Astrocyte of the cerebellum (primary cell): ENCODE data around the gene EXD3.

Experiments
- DNase-seq: peaks from one replicate; pipeline ENCODE4 v3.0.0-alpha.2; 2011; ENCODE audit warnings: low read depth
- H3K4me3 ChIP-seq: 2 replicates; pipeline ENCODE4 v1.5.1; 2011; ENCODE audit warnings: mild to moderate bottlenecking, low read depth, low read length, moderate library complexity
- in situ Hi-C: cut with HindIII; loops from 2 replicates; pipeline ENCODE4 v1.10.0; 2017; ENCODE audit warnings: low sequenced_read_pairs
- TF ChIP-seq, protein P1 (sequence below): IDR thresholded peaks from 2 replicates; pipeline ENCODE4 v1.5.1; 2012; ENCODE audit warnings: low read length, low read depth, moderate library complexity, mild to moderate bottlenecking; ENCODE audit errors: missing control alignments

Gene EXD3

DNA sequence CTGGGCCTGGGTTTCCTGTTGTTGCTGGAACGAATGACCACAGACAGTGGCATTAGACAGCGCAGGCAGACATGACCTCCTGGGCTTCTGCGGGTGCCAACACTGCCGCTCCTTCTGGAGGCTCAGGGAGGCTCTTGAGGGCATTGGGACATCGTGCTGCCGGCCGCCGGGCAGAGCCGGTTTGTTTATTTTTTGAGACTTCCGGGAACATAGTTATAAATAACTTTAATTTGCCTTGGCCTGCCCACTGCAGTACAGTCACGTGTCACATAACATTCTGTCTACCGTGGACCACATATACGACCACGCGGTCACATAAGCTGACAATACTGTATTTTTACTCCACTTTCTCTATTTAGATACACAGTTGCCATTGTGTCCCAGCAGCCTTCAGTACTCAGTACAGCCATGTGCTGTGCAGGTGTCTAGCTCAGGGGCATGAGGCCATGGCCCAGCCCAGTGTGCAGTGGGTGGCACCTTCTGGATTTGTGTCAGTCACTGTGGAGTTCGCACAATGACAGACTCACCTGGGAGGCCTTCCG, 153.7 kb downstream of the EXD3 start:
- DNase-seq = no peak
- TF ChIP-seq, protein P1, sequence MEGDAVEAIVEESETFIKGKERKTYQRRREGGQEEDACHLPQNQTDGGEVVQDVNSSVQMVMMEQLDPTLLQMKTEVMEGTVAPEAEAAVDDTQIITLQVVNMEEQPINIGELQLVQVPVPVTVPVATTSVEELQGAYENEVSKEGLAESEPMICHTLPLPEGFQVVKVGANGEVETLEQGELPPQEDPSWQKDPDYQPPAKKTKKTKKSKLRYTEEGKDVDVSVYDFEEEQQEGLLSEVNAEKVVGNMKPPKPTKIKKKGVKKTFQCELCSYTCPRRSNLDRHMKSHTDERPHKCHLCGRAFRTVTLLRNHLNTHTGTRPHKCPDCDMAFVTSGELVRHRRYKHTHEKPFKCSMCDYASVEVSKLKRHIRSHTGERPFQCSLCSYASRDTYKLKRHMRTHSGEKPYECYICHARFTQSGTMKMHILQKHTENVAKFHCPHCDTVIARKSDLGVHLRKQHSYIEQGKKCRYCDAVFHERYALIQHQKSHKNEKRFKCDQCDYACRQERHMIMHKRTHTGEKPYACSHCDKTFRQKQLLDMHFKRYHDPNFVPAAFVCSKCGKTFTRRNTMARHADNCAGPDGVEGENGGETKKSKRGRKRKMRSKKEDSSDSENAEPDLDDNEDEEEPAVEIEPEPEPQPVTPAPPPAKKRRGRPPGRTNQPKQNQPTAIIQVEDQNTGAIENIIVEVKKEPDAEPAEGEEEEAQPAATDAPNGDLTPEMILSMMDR = no peak
- no peak overlapping the region for H3K4me3 ChIP-seq
- in situ Hi-C loops = loop anchor here (5.0 kb wide), 1 partner anchor 143 kb away; no protein-coding TSS in a partner anchor

DNA sequence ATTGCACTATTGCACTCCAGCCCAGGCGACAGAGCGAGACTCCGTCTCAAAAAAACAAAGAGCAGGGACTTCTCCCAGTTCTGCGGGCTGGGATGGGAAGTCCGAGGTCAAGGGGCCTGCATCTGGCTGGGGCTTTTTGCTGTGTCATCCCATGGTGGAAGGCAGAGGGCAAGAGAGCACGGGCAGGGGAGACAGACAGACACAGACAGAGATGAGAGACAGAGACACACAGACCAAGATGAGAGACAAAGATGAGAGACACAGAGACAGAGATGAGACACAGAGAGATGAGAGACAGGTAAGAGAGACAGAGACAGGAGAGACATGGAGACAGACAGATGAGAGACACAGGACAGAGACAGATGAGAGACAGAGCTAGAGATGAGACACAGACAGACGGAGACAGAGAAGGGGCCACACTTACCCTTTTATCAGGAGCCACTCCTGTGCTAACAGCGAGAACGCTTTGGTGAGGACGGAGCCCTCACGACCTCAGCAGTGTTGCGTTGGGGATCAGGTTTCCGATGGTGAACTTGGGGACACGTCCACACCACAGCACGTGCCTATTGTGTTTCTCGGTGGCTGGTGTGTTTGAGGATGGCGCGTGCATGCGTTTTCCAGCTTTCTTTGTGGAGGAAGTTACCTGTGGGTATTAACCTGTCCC, 154.3 kb downstream of the EXD3 start:
- in situ Hi-C loops = loop anchor here (5.0 kb wide), 1 partner anchor 144 kb away; no protein-coding TSS in a partner anchor
- no peak for DNase-seq
- TF ChIP-seq, protein P1 = no peak
- no peak overlapping the region for H3K4me3 ChIP-seq

DNA sequence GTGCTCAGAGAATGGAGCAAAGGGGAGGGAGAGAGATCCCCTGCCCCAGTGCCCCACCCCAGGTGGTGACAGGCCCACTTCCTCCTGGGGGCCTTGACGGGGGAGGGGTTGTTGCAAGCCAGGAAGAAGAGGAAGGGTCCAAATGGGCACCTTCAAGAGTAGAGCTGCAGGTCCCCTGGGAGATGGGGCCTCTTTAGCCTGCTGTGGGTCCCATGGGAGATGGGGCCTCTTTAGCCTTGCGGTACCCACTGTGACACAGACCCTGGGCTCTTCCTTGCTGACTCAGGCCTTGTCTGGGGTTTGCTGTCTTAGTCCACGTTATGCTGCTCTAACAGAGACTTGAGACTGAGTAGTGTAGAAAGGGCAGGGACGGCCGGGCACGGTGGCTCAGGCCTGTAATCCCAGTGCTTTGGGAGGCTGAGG, 155.0 kb downstream of the EXD3 start:
- H3K4me3 ChIP-seq = no peak overlapping the region
- TF ChIP-seq, protein P1 = no peak
- in situ Hi-C loops = loop anchor here (5.0 kb wide), 1 partner anchor 144 kb away; no protein-coding TSS in a partner anchor
- no peak for DNase-seq

DNA sequence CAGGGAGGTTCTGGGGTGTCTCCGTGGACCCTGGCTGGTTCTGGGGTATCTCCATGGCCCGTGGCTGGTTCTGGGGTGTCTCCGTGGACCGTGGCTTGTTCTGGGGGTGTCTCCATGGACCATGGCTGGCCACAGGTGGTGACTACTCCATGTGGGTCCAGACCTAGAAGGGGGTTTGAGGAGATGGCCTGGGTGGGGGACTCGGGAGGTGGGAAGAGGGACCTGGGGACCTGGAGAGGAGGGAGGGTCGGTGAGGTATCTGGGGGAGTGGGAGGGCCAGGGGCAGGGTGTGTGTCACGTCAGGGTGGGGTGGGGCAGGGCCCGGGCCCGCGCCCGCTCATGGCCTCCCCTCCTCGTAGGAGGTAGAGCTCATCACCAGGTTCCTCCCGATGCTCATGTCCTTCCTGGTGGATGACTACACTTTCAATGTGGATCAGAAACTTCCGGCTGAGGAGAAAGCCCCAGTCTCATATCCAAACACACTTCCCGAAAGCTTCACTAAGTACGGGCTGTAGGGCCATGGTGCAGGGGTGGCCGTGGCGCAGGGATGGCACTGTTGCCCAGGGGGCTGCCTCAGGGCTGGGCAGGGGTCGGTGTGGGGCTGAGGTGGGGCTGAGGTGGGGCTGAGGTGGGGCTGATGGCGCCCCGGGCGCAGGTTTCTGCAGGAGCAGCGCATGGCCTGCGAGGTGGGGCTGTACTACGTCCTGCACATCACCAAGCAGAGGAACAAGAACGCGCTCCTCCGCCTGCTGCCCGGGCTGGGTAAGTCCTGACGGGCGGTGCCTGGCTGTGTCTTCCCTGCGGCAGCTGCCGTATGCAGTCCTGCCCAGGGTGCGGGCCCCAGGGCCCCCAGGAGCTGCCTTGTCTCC, 156.1 kb downstream of the EXD3 start:
- DNase-seq = no peak
- TF ChIP-seq, protein P1 = no peak
- in situ Hi-C loops = loop anchor here (5.0 kb wide), 1 partner anchor 145 kb away; no protein-coding TSS in a partner anchor
- H3K4me3 ChIP-seq = no peak overlapping the region

DNA sequence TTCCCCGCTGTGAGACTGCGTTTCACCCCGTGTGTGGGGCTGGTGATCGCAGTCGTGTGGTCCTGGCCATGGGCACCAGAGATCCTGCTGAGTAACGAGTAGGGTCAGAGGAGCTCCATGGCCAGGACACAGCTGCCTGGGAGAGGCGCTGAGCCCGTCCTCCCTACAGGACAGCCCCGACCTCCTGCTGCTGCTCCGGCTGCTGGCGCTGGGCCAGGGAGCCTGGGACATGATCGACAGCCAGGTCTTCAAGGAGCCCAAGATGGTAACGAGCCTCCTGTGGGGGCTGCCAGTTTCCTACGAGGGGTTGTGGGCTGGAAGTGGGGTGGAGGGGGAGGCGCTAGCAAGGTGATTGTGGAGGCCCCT, 156.8 kb downstream of the EXD3 start:
- TF ChIP-seq, protein P1 = no peak
- in situ Hi-C loops = loop anchor here (5.0 kb wide), 1 partner anchor 146 kb away; no protein-coding TSS in a partner anchor
- H3K4me3 ChIP-seq = no peak overlapping the region
- DNase-seq = no peak

DNA sequence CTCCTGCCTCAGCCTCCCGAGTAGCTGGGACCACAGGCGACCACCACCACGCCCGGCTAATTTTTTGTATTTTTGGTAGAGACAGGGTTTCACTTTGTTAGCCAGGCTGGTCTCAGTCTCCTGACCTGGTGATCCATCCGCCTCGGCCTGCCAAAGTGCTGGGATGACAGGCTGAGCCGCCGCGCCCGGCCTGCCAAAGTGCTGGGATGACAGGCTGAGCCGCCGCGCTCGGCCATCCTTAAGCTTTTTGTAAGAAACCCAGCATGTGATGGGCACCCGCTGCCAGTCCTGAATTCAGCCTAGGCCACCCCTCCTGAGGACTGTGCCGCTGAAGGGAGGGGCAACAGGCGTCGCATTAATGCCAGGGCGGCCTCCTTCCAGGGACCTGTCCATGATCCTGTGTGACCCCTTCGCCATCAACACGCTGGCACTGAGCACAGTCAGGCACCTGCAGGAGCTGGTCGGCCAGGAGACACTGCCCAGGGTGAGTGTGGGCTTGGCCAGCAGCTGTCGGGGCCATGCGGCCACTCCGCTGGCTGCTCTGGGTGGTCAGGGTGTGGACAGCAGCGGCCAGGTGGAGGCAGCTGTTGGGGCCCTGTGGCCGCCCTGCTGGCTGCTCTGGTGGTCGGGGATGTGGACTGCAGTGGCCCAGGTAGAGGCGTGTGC, 157.3 kb downstream of the EXD3 start:
- in situ Hi-C loops = loop anchor here (5.0 kb wide), 1 partner anchor 147 kb away; no protein-coding TSS in a partner anchor
- TF ChIP-seq, protein P1 = no peak
- no peak for DNase-seq
- H3K4me3 ChIP-seq = no peak overlapping the region
